ENCODE measurements around the gene KIF18B. TPM values are rescaled to one million over a fixed set of nuclear protein-coding genes. Genes with fewer than 3 reads are reported as not detected.

Gene KIF18B
- total RNA-seq, 1 donor from 2014 or later = not detected

DNA sequence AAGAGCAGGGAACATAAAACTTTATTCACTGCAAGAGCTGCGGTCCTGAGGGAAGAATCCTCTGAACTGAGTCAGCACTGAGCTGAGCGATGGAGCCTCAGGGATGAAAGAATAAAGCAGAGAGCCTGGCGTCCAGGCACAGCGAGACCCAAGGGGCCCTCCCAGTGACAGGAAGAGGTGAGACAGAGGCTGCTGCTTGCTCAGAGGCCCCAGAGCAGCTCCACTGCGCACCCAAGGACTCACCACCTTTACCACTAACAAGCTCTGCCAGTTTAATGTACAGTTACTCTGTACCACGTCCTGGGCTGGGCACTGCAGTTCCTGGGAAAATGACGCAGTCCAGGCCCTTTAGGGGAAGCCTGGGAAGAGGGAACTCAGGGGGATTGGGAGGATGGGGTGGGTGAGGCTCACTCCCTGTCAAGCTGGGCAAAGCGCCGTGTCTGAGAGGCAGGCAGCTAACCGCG lies 37.9 kb downstream of the KIF18B start:
- H3K4me3 ChIP-seq (ENCODE audit: low read depth, low read length) = no peak overlapping the region
- no peaks in the 10 kb centered on the region for H3K36me3 ChIP-seq (ENCODE audit: control insufficient read depth, insufficient read depth, low read length)
- TF ChIP-seq, protein P1, sequence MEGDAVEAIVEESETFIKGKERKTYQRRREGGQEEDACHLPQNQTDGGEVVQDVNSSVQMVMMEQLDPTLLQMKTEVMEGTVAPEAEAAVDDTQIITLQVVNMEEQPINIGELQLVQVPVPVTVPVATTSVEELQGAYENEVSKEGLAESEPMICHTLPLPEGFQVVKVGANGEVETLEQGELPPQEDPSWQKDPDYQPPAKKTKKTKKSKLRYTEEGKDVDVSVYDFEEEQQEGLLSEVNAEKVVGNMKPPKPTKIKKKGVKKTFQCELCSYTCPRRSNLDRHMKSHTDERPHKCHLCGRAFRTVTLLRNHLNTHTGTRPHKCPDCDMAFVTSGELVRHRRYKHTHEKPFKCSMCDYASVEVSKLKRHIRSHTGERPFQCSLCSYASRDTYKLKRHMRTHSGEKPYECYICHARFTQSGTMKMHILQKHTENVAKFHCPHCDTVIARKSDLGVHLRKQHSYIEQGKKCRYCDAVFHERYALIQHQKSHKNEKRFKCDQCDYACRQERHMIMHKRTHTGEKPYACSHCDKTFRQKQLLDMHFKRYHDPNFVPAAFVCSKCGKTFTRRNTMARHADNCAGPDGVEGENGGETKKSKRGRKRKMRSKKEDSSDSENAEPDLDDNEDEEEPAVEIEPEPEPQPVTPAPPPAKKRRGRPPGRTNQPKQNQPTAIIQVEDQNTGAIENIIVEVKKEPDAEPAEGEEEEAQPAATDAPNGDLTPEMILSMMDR (IDR thresholded peaks at IDR 0.05; ENCODE audit: insufficient read depth, low read length, severe bottlenecking) = no peak
- H3K27me3 ChIP-seq (ENCODE audit: control insufficient read depth, insufficient read depth, low read length) = no peaks in the 10 kb centered on the region
- no peak for FAIRE-seq
- peak; percentile 70 for DNase-seq (ENCODE audit: low read depth)

DNA sequence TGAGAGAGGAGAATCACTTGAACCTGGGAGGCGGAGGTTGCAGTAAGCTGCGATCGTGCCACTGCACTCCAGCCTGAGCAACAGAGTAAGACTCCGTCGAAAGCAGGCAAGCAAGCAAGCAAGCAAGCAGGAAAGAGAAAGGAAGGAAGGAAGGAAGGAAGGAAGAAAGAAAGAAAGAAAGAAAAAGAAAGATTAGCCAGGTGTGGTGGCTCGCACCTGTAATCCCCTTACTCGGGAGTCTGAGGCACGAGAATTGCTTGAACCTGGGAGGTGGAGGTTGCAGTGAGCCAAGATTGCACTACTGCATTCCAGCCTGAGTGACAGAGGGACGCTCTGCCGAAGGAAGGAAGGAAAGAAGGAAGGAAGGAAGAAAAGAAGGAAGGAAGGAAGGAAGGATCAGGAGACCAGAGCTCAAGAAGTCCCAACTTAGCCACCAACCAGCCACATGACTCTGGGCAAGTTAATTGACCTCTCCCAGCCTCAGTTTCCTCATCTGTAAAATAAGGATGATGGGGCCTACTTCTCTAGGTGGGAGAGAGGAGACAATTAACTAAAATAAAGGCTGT lies 38.7 kb downstream of the KIF18B start:
- Histone ChIP-seq H3K36me3 (ENCODE audit: control insufficient read depth, insufficient read depth, low read length) (no peaks in the 10 kb centered on the region), H3K27me3 (ENCODE audit: control insufficient read depth, insufficient read depth, low read length) (no peaks in the 10 kb centered on the region), H3K4me3 (ENCODE audit: low read depth, low read length) (no peak overlapping the region)
- no peak for FAIRE-seq
- DNase-seq (ENCODE audit: low read depth) = no peak
- TF ChIP-seq, protein P1 (IDR thresholded peaks at IDR 0.05; ENCODE audit: insufficient read depth, low read length, severe bottlenecking) = no peak

DNA sequence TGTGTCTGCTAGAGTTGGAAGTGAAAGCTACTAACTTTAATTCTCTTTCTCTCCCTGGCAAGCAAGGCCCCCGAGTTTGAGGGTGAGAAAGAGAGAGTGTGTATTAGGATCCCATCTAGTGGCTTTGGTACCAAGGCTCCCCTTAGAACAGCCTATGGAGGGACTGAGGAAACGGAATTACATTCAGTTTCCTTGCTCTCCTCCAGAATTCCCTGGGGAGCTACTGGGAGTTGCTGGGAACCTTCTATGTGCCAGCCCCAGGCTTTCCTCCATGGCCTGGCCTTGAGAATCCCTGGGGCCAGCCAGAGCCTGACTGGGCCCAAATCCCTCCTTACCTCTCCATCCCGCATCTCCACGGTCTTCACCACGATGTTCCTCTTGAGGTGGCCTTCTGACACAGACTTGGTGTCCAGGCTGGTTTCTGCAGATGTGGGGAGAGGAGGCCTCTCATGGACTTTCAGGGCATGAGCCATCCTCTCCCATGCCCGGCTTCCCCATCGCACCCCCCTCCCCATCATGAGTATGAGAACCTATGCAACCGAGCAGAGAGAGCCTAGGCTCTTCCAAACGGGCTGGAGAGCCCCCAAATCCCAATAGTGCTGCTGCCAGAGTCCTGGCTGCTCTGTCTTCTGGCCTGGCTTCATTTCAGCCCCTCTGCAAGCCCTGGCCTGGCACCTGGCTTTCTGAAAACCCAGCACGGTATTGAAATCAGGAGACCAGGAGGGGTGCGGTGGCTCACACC lies 39.7 kb downstream of the KIF18B start:
- DNase-seq (ENCODE audit: low read depth) = no peak
- no peaks in the 10 kb centered on the region for H3K27me3 ChIP-seq (ENCODE audit: control insufficient read depth, insufficient read depth, low read length)
- FAIRE-seq = no peak
- H3K36me3 ChIP-seq (ENCODE audit: control insufficient read depth, insufficient read depth, low read length) = no peaks in the 10 kb centered on the region
- TF ChIP-seq, protein P1 (IDR thresholded peaks at IDR 0.05; ENCODE audit: insufficient read depth, low read length, severe bottlenecking) = no peak
- H3K4me3 ChIP-seq (ENCODE audit: low read depth, low read length) = no peak overlapping the region

DNA sequence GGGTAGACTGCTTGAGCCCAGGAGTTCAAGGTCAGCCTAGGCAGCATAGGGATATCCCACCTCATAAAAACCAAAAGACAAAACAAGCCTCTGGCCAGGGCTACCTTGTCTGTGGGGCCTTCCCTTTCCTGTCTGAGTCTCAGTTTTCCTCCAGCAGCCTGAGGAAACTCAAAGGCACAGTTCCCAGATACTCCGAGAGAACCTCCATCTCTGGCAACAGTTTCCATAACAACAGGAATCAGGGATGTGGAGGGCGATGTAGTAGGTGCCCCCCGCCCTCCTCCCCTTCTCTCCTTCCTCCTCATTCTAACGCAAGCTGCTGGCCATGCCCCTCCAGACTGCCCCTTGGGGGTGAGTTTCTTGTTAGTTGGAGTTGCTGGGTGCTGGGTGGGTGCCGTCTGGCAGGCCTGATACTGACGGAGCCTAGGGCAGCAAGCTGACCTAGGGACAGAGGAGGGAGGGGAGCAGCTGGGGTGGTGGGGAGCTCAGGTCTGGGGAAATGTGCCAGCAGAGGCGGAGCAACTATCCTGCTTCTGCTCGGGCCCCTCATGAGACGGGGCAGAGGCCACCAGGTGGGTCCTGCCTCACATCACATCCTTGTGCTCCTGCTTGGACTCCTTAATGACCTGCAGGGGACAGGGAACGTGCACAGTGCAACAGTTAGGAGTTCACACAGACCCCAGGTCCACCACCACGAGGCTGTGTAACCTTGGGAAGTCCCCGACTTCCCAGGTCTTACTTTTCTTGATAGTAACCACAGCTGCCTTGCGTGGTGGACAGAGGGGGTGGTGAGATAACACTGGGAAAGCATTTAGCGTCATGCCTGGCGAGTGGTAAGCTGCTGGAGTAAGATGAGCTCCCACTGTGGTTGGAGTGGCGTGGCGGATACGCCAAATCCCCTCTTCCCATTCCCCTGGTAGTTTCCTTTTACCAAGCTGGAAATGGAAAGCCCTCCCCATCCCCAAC lies 40.5 kb downstream of the KIF18B start:
- TF ChIP-seq, protein P1 (IDR thresholded peaks at IDR 0.05; ENCODE audit: insufficient read depth, low read length, severe bottlenecking) = no peak
- H3K4me3 ChIP-seq (ENCODE audit: low read depth, low read length) = no peak overlapping the region
- H3K36me3 ChIP-seq (ENCODE audit: control insufficient read depth, insufficient read depth, low read length) = no peaks in the 10 kb centered on the region
- FAIRE-seq (no peak), DNase-seq (ENCODE audit: low read depth) (no peak)
- H3K27me3 ChIP-seq (ENCODE audit: control insufficient read depth, insufficient read depth, low read length) = no peaks in the 10 kb centered on the region

DNA sequence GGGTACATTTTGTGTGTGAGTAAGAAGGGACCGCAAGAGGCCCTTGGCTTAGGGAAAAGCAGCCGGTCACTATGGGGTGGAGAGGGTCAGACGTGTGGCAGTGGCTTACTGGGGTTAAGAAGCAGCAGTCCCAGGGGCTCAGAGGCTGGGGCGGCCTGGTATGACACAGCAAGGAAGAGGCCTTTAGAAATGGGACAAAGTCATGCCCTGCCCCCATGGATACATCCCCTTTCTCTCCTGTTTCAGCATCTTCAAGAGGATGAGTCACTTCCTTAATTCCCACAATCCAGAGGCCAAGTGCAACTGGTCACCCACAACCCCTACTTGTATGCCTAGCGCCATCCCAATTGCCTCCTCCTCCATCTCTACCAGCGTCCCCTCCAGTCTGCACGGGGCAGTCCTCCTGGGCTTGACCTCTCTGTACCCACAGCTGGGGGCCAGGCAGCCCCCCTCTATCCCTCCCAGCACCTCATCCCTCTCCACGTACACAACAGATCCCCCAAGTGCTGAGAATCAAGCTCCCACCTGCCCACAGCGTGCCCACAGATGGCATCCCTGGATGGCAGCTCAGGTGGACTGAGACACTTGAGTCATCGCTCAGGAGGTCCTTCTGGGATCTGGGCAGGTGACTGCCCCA lies 41.4 kb downstream of the KIF18B start:
- peak; percentile 70 for FAIRE-seq
- TF ChIP-seq, protein P1 (IDR thresholded peaks at IDR 0.05; ENCODE audit: insufficient read depth, low read length, severe bottlenecking) = no peak

More for the DNA sequence above, 41.4 kb downstream of the KIF18B start:
- Histone ChIP-seq H3K27me3 (ENCODE audit: control insufficient read depth, insufficient read depth, low read length) (no peaks in the 10 kb centered on the region), H3K36me3 (ENCODE audit: control insufficient read depth, insufficient read depth, low read length) (no peaks in the 10 kb centered on the region), H3K4me3 (ENCODE audit: low read depth, low read length) (no peak overlapping the region)
- peak; percentile 82 for DNase-seq (ENCODE audit: low read depth)

Data from bronchial epithelial cell (primary cell).